WTC11 (cell line): ENCODE results near the gene RHEB. TPM values are rescaled to one million over a fixed set of nuclear protein-coding genes. Genes with fewer than 3 reads are reported as not detected.

Experiments used
- ATAC-seq: fragments of 200-7000 bp; cut with Tn5 transposase; 2 replicates; pipeline ENCODE4 v1.10.0; 2021; ENCODE audit warnings: mild to moderate bottlenecking, moderate library complexity
- CTCF ChIA-PET: fragments of 300-600 bp; sonication (Branson Sonifier 250); formaldehyde crosslinking; loops from one replicate; lab custom pipeline; 2021; ENCODE audit warnings: antibody characterized with exemption; lab: Charles Lee
- POLR2A ChIA-PET: fragments of 350-600 bp; sonication (Branson Sonifier 250); formaldehyde crosslinking; loops from one replicate; lab custom pipeline; 2021; ENCODE audit warnings: antibody characterized with exemption; lab: Charles Lee
- DNase-seq: peaks from one replicate; pipeline ENCODE4 v3.0.0; 2021; ENCODE audit warnings: low spot score
- H3K27ac Mint-ChIP-seq: 2 replicates; pipeline ENCODE4 v1.8.0; 2021; ENCODE audit warnings: mixed read lengths
- H3K27me3 Mint-ChIP-seq: 2 replicates; pipeline ENCODE4 v1.8.0; 2021; ENCODE audit warnings: low read depth, mild to moderate bottlenecking, moderate library complexity, mixed read lengths
- H3K36me3 Mint-ChIP-seq: 2 replicates; pipeline ENCODE4 v1.8.0; 2021; ENCODE audit warnings: mixed read lengths
- H3K4me1 Mint-ChIP-seq: 2 replicates; pipeline ENCODE4 v1.8.0; 2022; ENCODE audit warnings: mixed read lengths
- H3K4me3 Mint-ChIP-seq: 2 replicates; pipeline ENCODE4 v1.8.0; 2021; ENCODE audit warnings: mild to moderate bottlenecking, moderate library complexity, mixed read lengths
- H3K9me3 Mint-ChIP-seq: 2 replicates; pipeline ENCODE4 v1.8.0; 2021; ENCODE audit warnings: mixed read lengths
- ELF4 ChIP-seq: sonication (generic); formaldehyde crosslinking; IDR thresholded peaks from 2 replicates; pipeline ENCODE4 v1.8.1; 2022; ENCODE audit warnings: low read depth, mild to moderate bottlenecking, moderate library complexity, missing genetic modification reagents
- GRHL2 ChIP-seq: fragments of 250-450 bp; sonication (Bioruptor Pico); IDR thresholded peaks from 2 replicates; pipeline ENCODE4 v1.8.0; 2022; ENCODE audit warnings: mild to moderate bottlenecking, moderate library complexity; ENCODE audit not compliant: insufficient replicate concordance, severe bottlenecking
- GTF2I ChIP-seq: fragments of 250-450 bp; sonication (Bioruptor Pico); conservative IDR thresholded peaks from 2 replicates; pipeline ENCODE4 v1.4.0; 2021; ENCODE audit warnings: mild to moderate bottlenecking
- JAZF1 ChIP-seq: fragments of 250-450 bp; sonication (Bioruptor Pico); IDR thresholded peaks from 2 replicates; pipeline ENCODE4 v1.9.0; 2021; ENCODE audit warnings: moderate library complexity, mild to moderate bottlenecking, inconsistent platforms
- MXD4 ChIP-seq: fragments of 250-450 bp; sonication (Bioruptor Pico); IDR thresholded peaks from 2 replicates; pipeline ENCODE4 v1.8.0; 2021; ENCODE audit warnings: mild to moderate bottlenecking, moderate library complexity, borderline replicate concordance
- NFYB ChIP-seq: sonication (generic); formaldehyde crosslinking; conservative IDR thresholded peaks from 2 replicates; pipeline ENCODE4 v1.8.0; 2022; ENCODE audit warnings: low read depth, missing genetic modification reagents
- RORB ChIP-seq: fragments of 250-450 bp; sonication (Bioruptor Pico); IDR thresholded peaks from 2 replicates; pipeline ENCODE4 v1.9.0; 2021; ENCODE audit warnings: mild to moderate bottlenecking
- SOX15 ChIP-seq: fragments of 250-450 bp; sonication (Bioruptor Pico); IDR thresholded peaks from 2 replicates; pipeline ENCODE4 v1.9.0; 2021; ENCODE audit warnings: mild to moderate bottlenecking
- SP1 ChIP-seq: sonication (generic); formaldehyde crosslinking; conservative IDR thresholded peaks from 2 replicates; pipeline ENCODE4 v1.8.1; 2022; ENCODE audit warnings: missing genetic modification reagents
- ZNF219 ChIP-seq: sonication (generic); formaldehyde crosslinking; IDR thresholded peaks from 2 replicates; pipeline ENCODE4 v1.8.0; 2023; ENCODE audit warnings: missing genetic modification reagents, mild to moderate bottlenecking, borderline replicate concordance
- total RNA-seq: library from RNA; stranded (reverse); gene quantifications from 3 replicates; pipeline ENCODE4 v1.2.3, GENCODE V29; 2021
- TF ChIP-seq, protein P1 (sequence below): fragments of 250-450 bp; sonication (Bioruptor Pico); IDR thresholded peaks from 2 replicates; pipeline ENCODE4 v1.8.0; 2021; ENCODE audit warnings: mild to moderate bottlenecking
- TF ChIP-seq, protein P2 (sequence below): sonication (generic); formaldehyde crosslinking; IDR thresholded peaks from 2 replicates; pipeline ENCODE4 v1.8.1; 2023; ENCODE audit warnings: mild to moderate bottlenecking, missing genetic modification reagents, moderate library complexity
- TF ChIP-seq, protein P3 (sequence below): sonication (generic); formaldehyde crosslinking; IDR thresholded peaks from 2 replicates; pipeline ENCODE4 v1.8.0; 2022; ENCODE audit warnings: mild to moderate bottlenecking, missing genetic modification reagents
- TF ChIP-seq, protein P4 (sequence below): fragments of 250-450 bp; sonication (Bioruptor Pico); IDR thresholded peaks from 2 replicates; pipeline ENCODE4 v2.1.2; 2022; ENCODE audit warnings: mild to moderate bottlenecking, moderate library complexity
- TF ChIP-seq, protein P5 (sequence below): sonication (generic); formaldehyde crosslinking; IDR thresholded peaks from 2 replicates; pipeline ENCODE4 v1.8.1; 2022; ENCODE audit warnings: low read depth, mild to moderate bottlenecking, moderate library complexity, missing genetic modification reagents, borderline replicate concordance
- TF ChIP-seq, protein P6 (sequence below): sonication (generic); formaldehyde crosslinking; IDR thresholded peaks from 2 replicates; pipeline ENCODE4 v1.8.0; 2023; ENCODE audit warnings: missing genetic modification reagents, mild to moderate bottlenecking, borderline replicate concordance
- TF ChIP-seq, protein P7 (sequence below): sonication (generic); formaldehyde crosslinking; IDR thresholded peaks from 2 replicates; pipeline ENCODE4 v1.8.1; 2022; ENCODE audit warnings: missing genetic modification reagents, borderline replicate concordance

Gene RHEB
- total RNA-seq, 1 experiment from 2014 or later = 133 TPM

DNA sequence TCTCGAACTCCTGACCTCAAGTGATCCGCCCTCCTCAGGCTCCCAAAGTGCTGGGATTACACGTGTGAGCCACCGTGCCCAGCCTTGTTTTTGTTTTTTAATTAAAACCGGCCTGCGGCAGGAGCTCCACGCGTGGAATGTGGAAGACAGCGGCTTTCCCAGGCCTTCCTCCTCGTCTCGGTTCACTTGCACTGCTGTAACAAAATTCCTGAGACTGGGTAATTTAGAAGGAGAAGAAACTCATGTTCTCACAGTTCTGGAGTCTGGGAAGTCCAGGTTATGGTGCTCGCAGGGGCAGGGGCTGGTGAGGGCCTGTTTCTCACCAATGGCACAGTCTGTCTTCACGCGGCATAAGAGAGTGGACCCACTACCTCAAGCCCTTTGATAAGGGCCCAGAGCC is 65.4 kb downstream of the RHEB start (continued):
- TF ChIP-seq, protein P1, sequence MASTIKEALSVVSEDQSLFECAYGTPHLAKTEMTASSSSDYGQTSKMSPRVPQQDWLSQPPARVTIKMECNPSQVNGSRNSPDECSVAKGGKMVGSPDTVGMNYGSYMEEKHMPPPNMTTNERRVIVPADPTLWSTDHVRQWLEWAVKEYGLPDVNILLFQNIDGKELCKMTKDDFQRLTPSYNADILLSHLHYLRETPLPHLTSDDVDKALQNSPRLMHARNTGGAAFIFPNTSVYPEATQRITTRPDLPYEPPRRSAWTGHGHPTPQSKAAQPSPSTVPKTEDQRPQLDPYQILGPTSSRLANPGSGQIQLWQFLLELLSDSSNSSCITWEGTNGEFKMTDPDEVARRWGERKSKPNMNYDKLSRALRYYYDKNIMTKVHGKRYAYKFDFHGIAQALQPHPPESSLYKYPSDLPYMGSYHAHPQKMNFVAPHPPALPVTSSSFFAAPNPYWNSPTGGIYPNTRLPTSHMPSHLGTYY (CRISPR knock-in tag) = no peak
- TF ChIP-seq NFYB (CRISPR knock-in tag) = no peak
- TF ChIP-seq GTF2I = no peak
- TF ChIP-seq, protein P2, sequence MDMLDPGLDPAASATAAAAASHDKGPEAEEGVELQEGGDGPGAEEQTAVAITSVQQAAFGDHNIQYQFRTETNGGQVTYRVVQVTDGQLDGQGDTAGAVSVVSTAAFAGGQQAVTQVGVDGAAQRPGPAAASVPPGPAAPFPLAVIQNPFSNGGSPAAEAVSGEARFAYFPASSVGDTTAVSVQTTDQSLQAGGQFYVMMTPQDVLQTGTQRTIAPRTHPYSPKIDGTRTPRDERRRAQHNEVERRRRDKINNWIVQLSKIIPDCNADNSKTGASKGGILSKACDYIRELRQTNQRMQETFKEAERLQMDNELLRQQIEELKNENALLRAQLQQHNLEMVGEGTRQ (CRISPR knock-in tag) = no peak

DNA sequence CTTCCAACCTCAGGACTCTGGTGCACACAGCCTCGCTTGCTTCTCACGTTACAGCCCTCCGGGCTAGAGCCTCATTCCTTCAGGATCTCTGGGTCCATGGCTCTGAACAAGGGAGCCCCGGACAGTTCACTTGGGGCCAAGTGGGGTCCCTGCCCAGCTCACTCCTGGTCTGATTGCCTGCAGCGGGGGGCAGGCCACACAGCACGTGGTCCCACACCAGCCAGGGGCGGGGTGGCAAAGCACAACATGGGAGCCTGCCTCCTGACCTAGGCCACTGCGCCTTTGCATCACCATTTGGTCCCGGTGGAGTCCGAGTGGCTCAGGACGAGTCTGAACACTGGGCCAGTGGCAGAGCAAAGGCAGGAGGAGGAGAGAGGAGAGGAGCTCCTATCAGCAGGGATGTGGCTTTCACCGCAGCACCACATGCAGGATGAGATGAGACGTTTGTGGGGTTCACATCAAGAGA is 66.3 kb downstream of the RHEB start:
- H3K4me1 Mint-ChIP-seq = peaks cover 59% of the 10 kb centered on the region
- H3K36me3 Mint-ChIP-seq = peaks cover 12% of the 10 kb centered on the region
- peaks cover 8% of the 10 kb centered on the region for H3K27me3 Mint-ChIP-seq
- DNase-seq = no peak
- CTCF ChIA-PET = interaction anchor here (2.7 kb wide), 1 partner anchor 85 kb away, joined by 7 read pairs; no protein-coding TSS in a partner anchor
- ATAC-seq = peak; percentile 25
- no peak overlapping the region for H3K4me3 Mint-ChIP-seq
- H3K9me3 Mint-ChIP-seq = peaks cover 12% of the 10 kb centered on the region
- H3K27ac Mint-ChIP-seq = no peak overlapping the region
- no peak for TF ChIP-seq SOX15 (CRISPR knock-in tag)
- TF ChIP-seq RORB (CRISPR knock-in tag) = no peak
- no peak for TF ChIP-seq JAZF1 (CRISPR knock-in tag)
- TF ChIP-seq NFYB (CRISPR knock-in tag) = no peak
- TF ChIP-seq, protein P2 (CRISPR knock-in tag) = no peak
- TF ChIP-seq, protein P3, sequence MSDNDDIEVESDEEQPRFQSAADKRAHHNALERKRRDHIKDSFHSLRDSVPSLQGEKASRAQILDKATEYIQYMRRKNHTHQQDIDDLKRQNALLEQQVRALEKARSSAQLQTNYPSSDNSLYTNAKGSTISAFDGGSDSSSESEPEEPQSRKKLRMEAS (CRISPR knock-in tag) = no peak
- TF ChIP-seq, protein P4, sequence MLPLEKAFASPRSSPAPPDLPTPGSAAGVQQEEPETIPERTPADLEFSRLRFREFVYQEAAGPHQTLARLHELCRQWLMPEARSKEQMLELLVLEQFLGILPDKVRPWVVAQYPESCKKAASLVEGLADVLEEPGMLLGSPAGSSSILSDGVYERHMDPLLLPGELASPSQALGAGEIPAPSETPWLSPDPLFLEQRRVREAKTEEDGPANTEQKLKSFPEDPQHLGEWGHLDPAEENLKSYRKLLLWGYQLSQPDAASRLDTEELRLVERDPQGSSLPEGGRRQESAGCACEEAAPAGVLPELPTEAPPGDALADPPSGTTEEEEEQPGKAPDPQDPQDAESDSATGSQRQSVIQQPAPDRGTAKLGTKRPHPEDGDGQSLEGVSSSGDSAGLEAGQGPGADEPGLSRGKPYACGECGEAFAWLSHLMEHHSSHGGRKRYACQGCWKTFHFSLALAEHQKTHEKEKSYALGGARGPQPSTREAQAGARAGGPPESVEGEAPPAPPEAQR (CRISPR knock-in tag) = no peak
- TF ChIP-seq, protein P5, sequence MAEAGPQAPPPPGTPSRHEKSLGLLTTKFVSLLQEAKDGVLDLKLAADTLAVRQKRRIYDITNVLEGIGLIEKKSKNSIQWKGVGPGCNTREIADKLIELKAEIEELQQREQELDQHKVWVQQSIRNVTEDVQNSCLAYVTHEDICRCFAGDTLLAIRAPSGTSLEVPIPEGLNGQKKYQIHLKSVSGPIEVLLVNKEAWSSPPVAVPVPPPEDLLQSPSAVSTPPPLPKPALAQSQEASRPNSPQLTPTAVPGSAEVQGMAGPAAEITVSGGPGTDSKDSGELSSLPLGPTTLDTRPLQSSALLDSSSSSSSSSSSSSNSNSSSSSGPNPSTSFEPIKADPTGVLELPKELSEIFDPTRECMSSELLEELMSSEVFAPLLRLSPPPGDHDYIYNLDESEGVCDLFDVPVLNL = no peak
- no peak for TF ChIP-seq MXD4 (CRISPR knock-in tag)
- POLR2A ChIA-PET = no interaction called here

DNA sequence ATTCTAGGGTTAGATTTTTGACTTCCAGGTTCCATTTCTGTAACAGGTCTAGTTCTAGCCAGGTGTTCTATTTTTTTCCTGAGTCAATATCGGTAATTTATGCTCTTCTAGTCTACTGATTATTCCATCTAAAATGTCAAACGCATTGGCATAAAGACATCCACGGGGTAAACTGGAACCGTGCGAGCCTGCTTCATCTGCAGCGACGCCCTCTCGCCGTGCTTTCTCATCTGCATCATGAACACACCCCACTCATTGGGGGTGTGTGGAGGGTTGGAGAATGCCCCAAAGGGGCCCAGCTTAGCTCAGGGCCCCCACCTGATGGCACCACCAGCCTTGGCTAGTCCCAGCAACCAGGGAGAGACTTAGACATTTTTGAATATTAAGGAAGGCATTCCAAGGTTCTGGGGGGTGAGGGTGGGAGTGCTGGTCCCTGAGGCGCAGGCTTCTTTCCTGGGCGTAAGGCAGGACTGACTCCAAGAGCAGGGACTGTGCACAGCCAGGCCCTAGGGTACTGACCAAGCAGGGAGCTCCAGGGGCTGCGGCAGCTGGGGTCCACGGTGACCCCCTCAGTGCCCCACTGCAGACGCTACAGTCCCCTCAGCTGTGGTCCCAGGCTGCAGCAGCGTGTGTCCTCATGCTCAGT is 66.9 kb downstream of the RHEB start:
- ATAC-seq = no peak
- peaks cover 9% of the 10 kb centered on the region for H3K9me3 Mint-ChIP-seq
- H3K27ac Mint-ChIP-seq = no peak overlapping the region
- H3K4me1 Mint-ChIP-seq = peaks cover 56% of the 10 kb centered on the region
- peaks cover 10% of the 10 kb centered on the region for H3K27me3 Mint-ChIP-seq
- CTCF ChIA-PET = interaction anchor here (1.2 to 2.7 kb wide), 3 partner anchors 9 to 85 kb away, joined by 3 to 7 read pairs (median 4); no protein-coding TSS in a partner anchor
- H3K4me3 Mint-ChIP-seq = no peak overlapping the region
- H3K36me3 Mint-ChIP-seq = peaks cover 9% of the 10 kb centered on the region
- no peak for DNase-seq
- POLR2A ChIA-PET = interaction anchor here (0.6 kb wide), 1 partner anchor 12 kb away, joined by 3 read pairs; no protein-coding TSS in a partner anchor
- no peak for TF ChIP-seq GRHL2
- TF ChIP-seq, protein P6, sequence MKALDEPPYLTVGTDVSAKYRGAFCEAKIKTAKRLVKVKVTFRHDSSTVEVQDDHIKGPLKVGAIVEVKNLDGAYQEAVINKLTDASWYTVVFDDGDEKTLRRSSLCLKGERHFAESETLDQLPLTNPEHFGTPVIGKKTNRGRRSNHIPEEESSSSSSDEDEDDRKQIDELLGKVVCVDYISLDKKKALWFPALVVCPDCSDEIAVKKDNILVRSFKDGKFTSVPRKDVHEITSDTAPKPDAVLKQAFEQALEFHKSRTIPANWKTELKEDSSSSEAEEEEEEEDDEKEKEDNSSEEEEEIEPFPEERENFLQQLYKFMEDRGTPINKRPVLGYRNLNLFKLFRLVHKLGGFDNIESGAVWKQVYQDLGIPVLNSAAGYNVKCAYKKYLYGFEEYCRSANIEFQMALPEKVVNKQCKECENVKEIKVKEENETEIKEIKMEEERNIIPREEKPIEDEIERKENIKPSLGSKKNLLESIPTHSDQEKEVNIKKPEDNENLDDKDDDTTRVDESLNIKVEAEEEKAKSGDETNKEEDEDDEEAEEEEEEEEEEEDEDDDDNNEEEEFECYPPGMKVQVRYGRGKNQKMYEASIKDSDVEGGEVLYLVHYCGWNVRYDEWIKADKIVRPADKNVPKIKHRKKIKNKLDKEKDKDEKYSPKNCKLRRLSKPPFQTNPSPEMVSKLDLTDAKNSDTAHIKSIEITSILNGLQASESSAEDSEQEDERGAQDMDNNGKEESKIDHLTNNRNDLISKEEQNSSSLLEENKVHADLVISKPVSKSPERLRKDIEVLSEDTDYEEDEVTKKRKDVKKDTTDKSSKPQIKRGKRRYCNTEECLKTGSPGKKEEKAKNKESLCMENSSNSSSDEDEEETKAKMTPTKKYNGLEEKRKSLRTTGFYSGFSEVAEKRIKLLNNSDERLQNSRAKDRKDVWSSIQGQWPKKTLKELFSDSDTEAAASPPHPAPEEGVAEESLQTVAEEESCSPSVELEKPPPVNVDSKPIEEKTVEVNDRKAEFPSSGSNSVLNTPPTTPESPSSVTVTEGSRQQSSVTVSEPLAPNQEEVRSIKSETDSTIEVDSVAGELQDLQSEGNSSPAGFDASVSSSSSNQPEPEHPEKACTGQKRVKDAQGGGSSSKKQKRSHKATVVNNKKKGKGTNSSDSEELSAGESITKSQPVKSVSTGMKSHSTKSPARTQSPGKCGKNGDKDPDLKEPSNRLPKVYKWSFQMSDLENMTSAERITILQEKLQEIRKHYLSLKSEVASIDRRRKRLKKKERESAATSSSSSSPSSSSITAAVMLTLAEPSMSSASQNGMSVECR (CRISPR knock-in tag) = no peak
- TF ChIP-seq, protein P4 (CRISPR knock-in tag) = no peak
- TF ChIP-seq SP1 (CRISPR knock-in tag) = no peak
- no peak for TF ChIP-seq ZNF219 (CRISPR knock-in tag)
- TF ChIP-seq, protein P7, sequence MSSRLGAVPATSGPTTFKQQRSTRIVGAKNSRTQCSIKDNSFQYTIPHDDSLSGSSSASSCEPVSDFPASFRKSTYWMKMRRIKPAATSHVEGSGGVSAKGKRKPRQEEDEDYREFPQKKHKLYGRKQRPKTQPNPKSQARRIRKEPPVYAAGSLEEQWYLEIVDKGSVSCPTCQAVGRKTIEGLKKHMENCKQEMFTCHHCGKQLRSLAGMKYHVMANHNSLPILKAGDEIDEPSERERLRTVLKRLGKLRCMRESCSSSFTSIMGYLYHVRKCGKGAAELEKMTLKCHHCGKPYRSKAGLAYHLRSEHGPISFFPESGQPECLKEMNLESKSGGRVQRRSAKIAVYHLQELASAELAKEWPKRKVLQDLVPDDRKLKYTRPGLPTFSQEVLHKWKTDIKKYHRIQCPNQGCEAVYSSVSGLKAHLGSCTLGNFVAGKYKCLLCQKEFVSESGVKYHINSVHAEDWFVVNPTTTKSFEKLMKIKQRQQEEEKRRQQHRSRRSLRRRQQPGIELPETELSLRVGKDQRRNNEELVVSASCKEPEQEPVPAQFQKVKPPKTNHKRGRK (CRISPR knock-in tag) = no peak
- TF ChIP-seq MXD4 (CRISPR knock-in tag) = no peak
- TF ChIP-seq SOX15 (CRISPR knock-in tag) = no peak
- TF ChIP-seq ELF4 (CRISPR knock-in tag) = no peak
